GM23338 (cell line): ENCODE data around the gene APBB1IP. TPM values are rescaled to one million over a fixed set of nuclear protein-coding genes. Genes with fewer than 3 reads are reported as not detected.

Source experiments
- ATAC-seq: fragments of 200-7000 bp; cut with Tn5 transposase; 3 replicates; pipeline ENCODE4 v1.9.1; 2020
- DNase-seq: peaks from one replicate; pipeline ENCODE4 v3.0.0-alpha.2; 2015; ENCODE audit warnings: low spot score
- H2AFZ ChIP-seq: fragments of 200-600 bp; sonication (generic); 2 replicates; pipeline ENCODE4 v1.8.0; 2016; ENCODE audit warnings: antibody characterized with exemption, mild to moderate bottlenecking, moderate library complexity
- H3F3A ChIP-seq: fragments of 200-600 bp; sonication (generic); replicated peaks from 2 replicates; pipeline ENCODE4 v1.8.0; 2017; ENCODE audit warnings: antibody characterized with exemption, mixed run types, low read depth
- H3K27ac ChIP-seq: fragments of 200-600 bp; sonication (generic); 2 replicates; pipeline ENCODE4 v1.6.1; 2016; ENCODE audit warnings: low read depth
- H3K27me3 ChIP-seq: fragments of 200-600 bp; sonication (generic); 2 replicates; pipeline ENCODE4 v1.8.0; 2016; ENCODE audit warnings: mild to moderate bottlenecking, mixed run types, moderate library complexity; ENCODE audit not compliant: insufficient read depth
- H3K36me3 ChIP-seq: fragments of 200-600 bp; sonication (generic); 2 replicates; pipeline ENCODE4 v1.8.0; 2016; ENCODE audit warnings: mild to moderate bottlenecking; ENCODE audit not compliant: insufficient read depth
- H3K4me1 ChIP-seq: fragments of 200-600 bp; sonication (generic); 2 replicates; pipeline ENCODE4 v1.8.0; 2016; ENCODE audit warnings: mild to moderate bottlenecking, moderate library complexity; ENCODE audit not compliant: insufficient read depth
- H3K4me2 ChIP-seq: fragments of 200-600 bp; sonication (generic); 2 replicates; pipeline ENCODE4 v1.7.1; 2017; ENCODE audit warnings: mixed run types
- H3K4me3 ChIP-seq: fragments of 200-600 bp; sonication (generic); 2 replicates; pipeline ENCODE4 v1.6.1; 2016; ENCODE audit warnings: mixed run types
- H3K79me2 ChIP-seq: fragments of 200-600 bp; sonication (generic); replicated peaks from 2 replicates; pipeline ENCODE4 v1.8.0; 2017; ENCODE audit warnings: mild to moderate bottlenecking; ENCODE audit not compliant: insufficient read depth
- H3K9me2 ChIP-seq: fragments of 200-600 bp; sonication (generic); 2 replicates; pipeline ENCODE4 v1.8.0; 2017; ENCODE audit not compliant: insufficient read depth
- H4K20me1 ChIP-seq: fragments of 200-600 bp; sonication (generic); replicated peaks from 2 replicates; pipeline ENCODE4 v1.8.0; 2017; ENCODE audit warnings: mild to moderate bottlenecking; ENCODE audit not compliant: insufficient read depth
- H3K27ac Mint-ChIP-seq: 2 replicates; pipeline ENCODE4 v1.8.0; 2020; ENCODE audit warnings: inconsistent platforms, mild to moderate bottlenecking, moderate library complexity, mixed read lengths
- H3K27me3 Mint-ChIP-seq: 3 replicates; pipeline ENCODE4 v1.8.0; 2022; ENCODE audit warnings: low read depth, mild to moderate bottlenecking, moderate library complexity, mixed read lengths, inconsistent platforms; ENCODE audit not compliant: insufficient read depth, poor library complexity
- H3K36me3 Mint-ChIP-seq: 3 replicates; pipeline ENCODE4 v1.8.0; 2021; ENCODE audit warnings: low read depth, mild to moderate bottlenecking, inconsistent platforms, moderate library complexity, mixed read lengths
- H3K4me1 Mint-ChIP-seq: 3 replicates; pipeline ENCODE4 v1.8.0; 2020; ENCODE audit warnings: mild to moderate bottlenecking, inconsistent platforms, mixed read lengths
- H3K4me3 Mint-ChIP-seq: 3 replicates; pipeline ENCODE4 v1.8.0; 2021; ENCODE audit warnings: moderate library complexity, mild to moderate bottlenecking, inconsistent platforms, mixed read lengths
- H3K9me3 Mint-ChIP-seq: 3 replicates; pipeline ENCODE4 v1.8.0; 2020; ENCODE audit warnings: moderate library complexity, mild to moderate bottlenecking, inconsistent platforms, mixed read lengths
- CREB1 ChIP-seq: fragments of 250-450 bp; sonication (Bioruptor Pico); IDR thresholded peaks from 2 replicates; pipeline ENCODE4 v1.5.0; 2020; ENCODE audit warnings: low read depth, mild to moderate bottlenecking, moderate library complexity
- EZH2 ChIP-seq: fragments of 200-600 bp; sonication (generic); IDR thresholded peaks from one replicate; pipeline ENCODE4 v1.8.0; 2017; ENCODE audit warnings: antibody characterized with exemption, mild to moderate bottlenecking, low read depth; ENCODE audit not compliant: unreplicated experiment
- EZH2phosphoT487 ChIP-seq: fragments of 200-600 bp; sonication (generic); IDR thresholded peaks from one replicate; pipeline ENCODE4 v1.8.1; 2018; ENCODE audit warnings: antibody characterized with exemption; ENCODE audit not compliant: unreplicated experiment
- JUNB ChIP-seq: IDR thresholded peaks from one replicate; pipeline ENCODE4 v1.6.1; 2016; ENCODE audit warnings: antibody characterized with exemption; ENCODE audit not compliant: unreplicated experiment
- NANOG ChIP-seq: IDR thresholded peaks from 2 replicates; pipeline ENCODE4 v1.6.1; 2016; ENCODE audit warnings: antibody characterized with exemption, borderline replicate concordance
- POLR2AphosphoS5 ChIP-seq: IDR thresholded peaks from 2 replicates; pipeline ENCODE4 v1.6.1; 2016; ENCODE audit warnings: antibody characterized with exemption, low read depth
- STAT1 ChIP-seq: IDR thresholded peaks from one replicate; pipeline ENCODE4 v1.6.1; 2016; ENCODE audit warnings: antibody characterized with exemption; ENCODE audit not compliant: unreplicated experiment
- ZNF114 ChIP-seq: fragments of 250-450 bp; sonication (Bioruptor Pico); IDR thresholded peaks from 2 replicates; pipeline ENCODE4 v1.5.0; 2020; ENCODE audit warnings: mild to moderate bottlenecking, moderate library complexity
- ZNF331 ChIP-seq: fragments of 250-450 bp; sonication (Bioruptor Pico); IDR thresholded peaks from 2 replicates; pipeline ENCODE4 v1.5.0; 2020; ENCODE audit warnings: low read depth, mild to moderate bottlenecking, moderate library complexity
- polyA plus RNA-seq: library from polyadenylated mRNA; unstranded; fragments of >200 nt; fragmentation: Nextera tagmentation; extraction: Ambion mirVana; gene quantifications from 2 replicates; pipeline ENCODE4 v1.2.1, GENCODE V29; 2016
- total RNA-seq: library from RNA; depleted of rRNA; stranded (reverse); fragments of >200 nt; shearing (Covaris generic); gene quantifications from 2 replicates; pipeline ENCODE4 v1.2.3, GENCODE V29; 2014
- TF ChIP-seq, protein P1 (sequence below): IDR thresholded peaks from one replicate; pipeline ENCODE4 v1.6.1; 2018; ENCODE audit warnings: antibody characterized with exemption; ENCODE audit not compliant: unreplicated experiment
- TF ChIP-seq, protein P2 (sequence below): IDR thresholded peaks from 2 replicates; pipeline ENCODE4 v1.6.1; 2016; ENCODE audit warnings: antibody characterized with exemption
- TF ChIP-seq, protein P3 (sequence below), 2 experiments: fragments of 200-600 bp in 1 of 2; sonication (generic) in 1 of 2; conservative IDR thresholded peaks; 2 replicates each; pipeline versions ENCODE4 v1.5.1 to v1.6.1; 2016 to 2017; ENCODE audit warnings: antibody characterized with exemption in 2 of 2, low read depth in 2 of 2, mild to moderate bottlenecking in 2 of 2, moderate library complexity in 1 of 2
- TF ChIP-seq, protein P4 (sequence below): fragments of 250-450 bp; sonication (Bioruptor Pico); IDR thresholded peaks from 2 replicates; pipeline ENCODE4 v1.5.0; 2020; ENCODE audit warnings: mild to moderate bottlenecking, moderate library complexity

The APBB1IP gene
- total and polyA plus RNA-seq, 2 experiments from 2014 or later: 0.14 to 0.16 TPM

DNA sequence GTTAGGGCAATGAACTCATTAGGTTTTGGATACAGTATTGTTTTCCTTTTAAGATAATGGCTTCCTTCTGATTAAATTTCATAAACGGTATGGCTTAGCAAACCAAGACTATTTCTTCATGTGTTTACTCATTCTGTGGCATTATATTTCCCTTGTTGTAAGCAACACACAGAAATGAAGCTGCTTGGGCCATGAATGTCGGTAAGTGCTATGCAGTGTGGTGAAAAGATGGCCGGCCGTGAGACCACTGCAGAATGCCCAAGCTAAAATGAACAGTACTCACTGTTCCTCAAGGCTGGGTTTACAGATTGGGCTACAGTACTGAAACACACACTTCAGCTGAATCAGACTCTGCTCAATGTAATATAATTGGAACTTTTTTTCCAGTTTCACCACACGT is 8.1 kb downstream of the APBB1IP start:
- H3K9me2 ChIP-seq: no peaks in the 10 kb centered on the region
- ATAC-seq (no peak), DNase-seq (no peak)
- H3K4me1 ChIP-seq: no peaks in the 10 kb centered on the region
- Mint-ChIP-seq H3K9me3 (no peaks in the 10 kb centered on the region; the same call in 2 of the 3 replicates), H3K4me3 (no peak overlapping the region), H3K4me1 (no peaks in the 10 kb centered on the region; the same call in 2 of the 3 replicates), H3K27ac (no peak overlapping the region), H3K27me3 (peaks cover 2% of the 10 kb centered on the region), H3K36me3 (no peaks in the 10 kb centered on the region)
- no peaks in the 10 kb centered on the region for H3K79me2 ChIP-seq
- H3K4me3 ChIP-seq: no peak overlapping the region
- H2AFZ ChIP-seq: no peak overlapping the region
- no peaks in the 10 kb centered on the region for H3K36me3 ChIP-seq
- no peaks in the 10 kb centered on the region for H3K27me3 ChIP-seq
- H4K20me1 ChIP-seq: no peaks in the 10 kb centered on the region
- no peaks in the 10 kb centered on the region for H3F3A ChIP-seq
- no peak overlapping the region for H3K27ac ChIP-seq
- TF ChIP-seq CREB1 (CRISPR knock-in tag) (no peak), ZNF331 (CRISPR knock-in tag) (no peak), NANOG (no peak), POLR2AphosphoS5 (no peak), ZNF114 (CRISPR knock-in tag) (no peak), STAT1 (no peak), EZH2phosphoT487 (no peak), JUNB (no peak), EZH2 (no peak)
- TF ChIP-seq, protein P1, sequence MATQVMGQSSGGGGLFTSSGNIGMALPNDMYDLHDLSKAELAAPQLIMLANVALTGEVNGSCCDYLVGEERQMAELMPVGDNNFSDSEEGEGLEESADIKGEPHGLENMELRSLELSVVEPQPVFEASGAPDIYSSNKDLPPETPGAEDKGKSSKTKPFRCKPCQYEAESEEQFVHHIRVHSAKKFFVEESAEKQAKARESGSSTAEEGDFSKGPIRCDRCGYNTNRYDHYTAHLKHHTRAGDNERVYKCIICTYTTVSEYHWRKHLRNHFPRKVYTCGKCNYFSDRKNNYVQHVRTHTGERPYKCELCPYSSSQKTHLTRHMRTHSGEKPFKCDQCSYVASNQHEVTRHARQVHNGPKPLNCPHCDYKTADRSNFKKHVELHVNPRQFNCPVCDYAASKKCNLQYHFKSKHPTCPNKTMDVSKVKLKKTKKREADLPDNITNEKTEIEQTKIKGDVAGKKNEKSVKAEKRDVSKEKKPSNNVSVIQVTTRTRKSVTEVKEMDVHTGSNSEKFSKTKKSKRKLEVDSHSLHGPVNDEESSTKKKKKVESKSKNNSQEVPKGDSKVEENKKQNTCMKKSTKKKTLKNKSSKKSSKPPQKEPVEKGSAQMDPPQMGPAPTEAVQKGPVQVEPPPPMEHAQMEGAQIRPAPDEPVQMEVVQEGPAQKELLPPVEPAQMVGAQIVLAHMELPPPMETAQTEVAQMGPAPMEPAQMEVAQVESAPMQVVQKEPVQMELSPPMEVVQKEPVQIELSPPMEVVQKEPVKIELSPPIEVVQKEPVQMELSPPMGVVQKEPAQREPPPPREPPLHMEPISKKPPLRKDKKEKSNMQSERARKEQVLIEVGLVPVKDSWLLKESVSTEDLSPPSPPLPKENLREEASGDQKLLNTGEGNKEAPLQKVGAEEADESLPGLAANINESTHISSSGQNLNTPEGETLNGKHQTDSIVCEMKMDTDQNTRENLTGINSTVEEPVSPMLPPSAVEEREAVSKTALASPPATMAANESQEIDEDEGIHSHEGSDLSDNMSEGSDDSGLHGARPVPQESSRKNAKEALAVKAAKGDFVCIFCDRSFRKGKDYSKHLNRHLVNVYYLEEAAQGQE: no peak
- TF ChIP-seq, protein P2, sequence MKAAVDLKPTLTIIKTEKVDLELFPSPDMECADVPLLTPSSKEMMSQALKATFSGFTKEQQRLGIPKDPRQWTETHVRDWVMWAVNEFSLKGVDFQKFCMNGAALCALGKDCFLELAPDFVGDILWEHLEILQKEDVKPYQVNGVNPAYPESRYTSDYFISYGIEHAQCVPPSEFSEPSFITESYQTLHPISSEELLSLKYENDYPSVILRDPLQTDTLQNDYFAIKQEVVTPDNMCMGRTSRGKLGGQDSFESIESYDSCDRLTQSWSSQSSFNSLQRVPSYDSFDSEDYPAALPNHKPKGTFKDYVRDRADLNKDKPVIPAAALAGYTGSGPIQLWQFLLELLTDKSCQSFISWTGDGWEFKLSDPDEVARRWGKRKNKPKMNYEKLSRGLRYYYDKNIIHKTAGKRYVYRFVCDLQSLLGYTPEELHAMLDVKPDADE: no peak
- TF ChIP-seq, protein P3, sequence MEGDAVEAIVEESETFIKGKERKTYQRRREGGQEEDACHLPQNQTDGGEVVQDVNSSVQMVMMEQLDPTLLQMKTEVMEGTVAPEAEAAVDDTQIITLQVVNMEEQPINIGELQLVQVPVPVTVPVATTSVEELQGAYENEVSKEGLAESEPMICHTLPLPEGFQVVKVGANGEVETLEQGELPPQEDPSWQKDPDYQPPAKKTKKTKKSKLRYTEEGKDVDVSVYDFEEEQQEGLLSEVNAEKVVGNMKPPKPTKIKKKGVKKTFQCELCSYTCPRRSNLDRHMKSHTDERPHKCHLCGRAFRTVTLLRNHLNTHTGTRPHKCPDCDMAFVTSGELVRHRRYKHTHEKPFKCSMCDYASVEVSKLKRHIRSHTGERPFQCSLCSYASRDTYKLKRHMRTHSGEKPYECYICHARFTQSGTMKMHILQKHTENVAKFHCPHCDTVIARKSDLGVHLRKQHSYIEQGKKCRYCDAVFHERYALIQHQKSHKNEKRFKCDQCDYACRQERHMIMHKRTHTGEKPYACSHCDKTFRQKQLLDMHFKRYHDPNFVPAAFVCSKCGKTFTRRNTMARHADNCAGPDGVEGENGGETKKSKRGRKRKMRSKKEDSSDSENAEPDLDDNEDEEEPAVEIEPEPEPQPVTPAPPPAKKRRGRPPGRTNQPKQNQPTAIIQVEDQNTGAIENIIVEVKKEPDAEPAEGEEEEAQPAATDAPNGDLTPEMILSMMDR (conservative IDR thresholded peaks at IDR 0.05; ENCODE audit: low read depth in 2 of 2): no peak
- TF ChIP-seq, protein P4, sequence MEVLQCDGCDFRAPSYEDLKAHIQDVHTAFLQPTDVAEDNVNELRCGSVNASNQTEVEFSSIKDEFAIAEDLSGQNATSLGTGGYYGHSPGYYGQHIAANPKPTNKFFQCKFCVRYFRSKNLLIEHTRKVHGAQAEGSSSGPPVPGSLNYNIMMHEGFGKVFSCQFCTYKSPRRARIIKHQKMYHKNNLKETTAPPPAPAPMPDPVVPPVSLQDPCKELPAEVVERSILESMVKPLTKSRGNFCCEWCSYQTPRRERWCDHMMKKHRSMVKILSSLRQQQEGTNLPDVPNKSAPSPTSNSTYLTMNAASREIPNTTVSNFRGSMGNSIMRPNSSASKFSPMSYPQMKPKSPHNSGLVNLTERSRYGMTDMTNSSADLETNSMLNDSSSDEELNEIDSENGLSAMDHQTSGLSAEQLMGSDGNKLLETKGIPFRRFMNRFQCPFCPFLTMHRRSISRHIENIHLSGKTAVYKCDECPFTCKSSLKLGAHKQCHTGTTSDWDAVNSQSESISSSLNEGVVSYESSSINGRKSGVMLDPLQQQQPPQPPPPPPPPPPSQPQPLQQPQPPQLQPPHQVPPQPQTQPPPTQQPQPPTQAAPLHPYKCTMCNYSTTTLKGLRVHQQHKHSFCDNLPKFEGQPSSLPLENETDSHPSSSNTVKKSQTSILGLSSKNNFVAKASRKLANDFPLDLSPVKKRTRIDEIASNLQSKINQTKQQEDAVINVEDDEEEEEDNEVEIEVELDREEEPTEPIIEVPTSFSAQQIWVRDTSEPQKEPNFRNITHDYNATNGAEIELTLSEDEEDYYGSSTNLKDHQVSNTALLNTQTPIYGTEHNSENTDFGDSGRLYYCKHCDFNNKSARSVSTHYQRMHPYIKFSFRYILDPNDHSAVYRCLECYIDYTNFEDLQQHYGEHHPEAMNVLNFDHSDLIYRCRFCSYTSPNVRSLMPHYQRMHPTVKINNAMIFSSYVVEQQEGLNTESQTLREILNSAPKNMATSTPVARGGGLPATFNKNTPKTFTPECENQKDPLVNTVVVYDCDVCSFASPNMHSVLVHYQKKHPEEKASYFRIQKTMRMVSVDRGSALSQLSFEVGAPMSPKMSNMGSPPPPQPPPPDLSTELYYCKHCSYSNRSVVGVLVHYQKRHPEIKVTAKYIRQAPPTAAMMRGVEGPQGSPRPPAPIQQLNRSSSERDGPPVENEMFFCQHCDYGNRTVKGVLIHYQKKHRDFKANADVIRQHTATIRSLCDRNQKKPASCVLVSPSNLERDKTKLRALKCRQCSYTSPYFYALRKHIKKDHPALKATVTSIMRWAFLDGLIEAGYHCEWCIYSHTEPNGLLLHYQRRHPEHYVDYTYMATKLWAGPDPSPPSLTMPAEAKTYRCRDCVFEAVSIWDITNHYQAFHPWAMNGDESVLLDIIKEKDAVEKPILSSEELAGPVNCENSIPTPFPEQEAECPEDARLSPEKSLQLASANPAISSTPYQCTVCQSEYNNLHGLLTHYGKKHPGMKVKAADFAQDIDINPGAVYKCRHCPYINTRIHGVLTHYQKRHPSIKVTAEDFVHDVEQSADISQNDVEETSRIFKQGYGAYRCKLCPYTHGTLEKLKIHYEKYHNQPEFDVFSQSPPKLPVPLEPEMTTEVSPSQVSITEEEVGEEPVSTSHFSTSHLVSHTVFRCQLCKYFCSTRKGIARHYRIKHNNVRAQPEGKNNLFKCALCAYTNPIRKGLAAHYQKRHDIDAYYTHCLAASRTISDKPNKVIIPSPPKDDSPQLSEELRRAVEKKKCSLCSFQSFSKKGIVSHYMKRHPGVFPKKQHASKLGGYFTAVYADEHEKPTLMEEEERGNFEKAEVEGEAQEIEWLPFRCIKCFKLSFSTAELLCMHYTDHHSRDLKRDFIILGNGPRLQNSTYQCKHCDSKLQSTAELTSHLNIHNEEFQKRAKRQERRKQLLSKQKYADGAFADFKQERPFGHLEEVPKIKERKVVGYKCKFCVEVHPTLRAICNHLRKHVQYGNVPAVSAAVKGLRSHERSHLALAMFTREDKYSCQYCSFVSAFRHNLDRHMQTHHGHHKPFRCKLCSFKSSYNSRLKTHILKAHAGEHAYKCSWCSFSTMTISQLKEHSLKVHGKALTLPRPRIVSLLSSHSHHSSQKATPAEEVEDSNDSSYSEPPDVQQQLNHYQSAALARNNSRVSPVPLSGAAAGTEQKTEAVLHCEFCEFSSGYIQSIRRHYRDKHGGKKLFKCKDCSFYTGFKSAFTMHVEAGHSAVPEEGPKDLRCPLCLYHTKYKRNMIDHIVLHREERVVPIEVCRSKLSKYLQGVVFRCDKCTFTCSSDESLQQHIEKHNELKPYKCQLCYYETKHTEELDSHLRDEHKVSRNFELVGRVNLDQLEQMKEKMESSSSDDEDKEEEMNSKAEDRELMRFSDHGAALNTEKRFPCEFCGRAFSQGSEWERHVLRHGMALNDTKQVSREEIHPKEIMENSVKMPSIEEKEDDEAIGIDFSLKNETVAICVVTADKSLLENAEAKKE: no peak
- H3K4me2 ChIP-seq: no peak overlapping the region
